ENCODE results near the gene CDC14A.

CDC14A gene, protein sequence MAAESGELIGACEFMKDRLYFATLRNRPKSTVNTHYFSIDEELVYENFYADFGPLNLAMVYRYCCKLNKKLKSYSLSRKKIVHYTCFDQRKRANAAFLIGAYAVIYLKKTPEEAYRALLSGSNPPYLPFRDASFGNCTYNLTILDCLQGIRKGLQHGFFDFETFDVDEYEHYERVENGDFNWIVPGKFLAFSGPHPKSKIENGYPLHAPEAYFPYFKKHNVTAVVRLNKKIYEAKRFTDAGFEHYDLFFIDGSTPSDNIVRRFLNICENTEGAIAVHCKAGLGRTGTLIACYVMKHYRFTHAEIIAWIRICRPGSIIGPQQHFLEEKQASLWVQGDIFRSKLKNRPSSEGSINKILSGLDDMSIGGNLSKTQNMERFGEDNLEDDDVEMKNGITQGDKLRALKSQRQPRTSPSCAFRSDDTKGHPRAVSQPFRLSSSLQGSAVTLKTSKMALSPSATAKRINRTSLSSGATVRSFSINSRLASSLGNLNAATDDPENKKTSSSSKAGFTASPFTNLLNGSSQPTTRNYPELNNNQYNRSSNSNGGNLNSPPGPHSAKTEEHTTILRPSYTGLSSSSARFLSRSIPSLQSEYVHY
- long read RNA-seq, full-length matches to known transcripts = 12 of 15 reads
- long read RNA-seq, partial matches to known transcripts = 1 of 15 reads
- long read RNA-seq, other reads (novel, unspliced or antisense) = 2 of 15 reads

DNA sequence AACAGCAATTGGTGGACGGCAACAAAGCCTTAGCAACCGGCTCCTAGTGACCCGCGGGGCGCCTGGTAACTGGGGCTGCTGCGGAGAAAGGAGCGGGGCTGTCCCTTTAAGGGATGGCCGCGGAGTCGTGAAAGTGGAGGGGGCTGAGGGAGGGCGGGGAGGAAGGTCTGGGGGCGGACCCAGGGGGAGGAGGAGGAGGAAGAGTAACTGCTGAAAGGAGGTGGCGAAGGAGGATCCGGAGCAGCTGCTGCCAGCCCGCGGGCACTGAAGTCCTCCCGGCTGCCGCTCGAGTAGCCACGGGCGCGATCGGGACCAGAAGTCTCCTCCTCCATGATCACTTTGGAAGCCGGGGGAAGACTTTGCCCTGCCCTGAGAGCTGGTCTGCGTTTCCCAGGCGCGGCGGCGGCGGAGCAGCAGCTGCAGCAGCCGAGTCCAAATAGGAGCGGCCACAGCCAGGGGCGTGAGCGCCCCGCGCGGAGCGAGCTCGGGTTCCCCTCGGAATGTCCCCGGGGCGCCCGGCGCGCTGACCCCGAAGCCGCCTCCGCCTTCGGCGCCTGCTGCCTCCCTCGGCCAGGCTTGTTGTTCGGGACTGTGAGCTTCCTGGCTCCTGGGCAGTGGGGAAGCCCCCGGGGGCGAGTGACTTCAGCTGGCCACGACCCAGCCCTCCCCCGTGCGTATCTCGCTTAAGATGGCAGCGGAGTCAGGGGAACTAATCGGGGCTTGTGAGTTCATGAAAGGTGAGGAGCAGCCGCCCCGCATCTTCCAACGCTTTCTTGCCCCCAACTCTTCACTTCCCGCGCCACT is at the start of gene CDC14A:
TSS of gene CDC14A (plus strand) at position 240 of the 804 bp plus-strand sequence. CDS start at position 689, 449 bp downstream.
- peak; percentile 74 to 93 for DNase-seq (ENCODE audit: low read depth in 1 of 2, low spot score in 1 of 2)
- Histone ChIP-seq H3K4me3 (replicated peaks; ENCODE audit: insufficient read depth, low read length) (peak within 1 kb of the TSS; percentile 94), H3K27ac (replicated peaks) (peak within 1 kb of the TSS; percentile 83), H3K27me3 (ENCODE audit: insufficient read depth, poor library complexity, severe bottlenecking) (no peaks in the 10 kb centered on the region)
- TF ChIP-seq GABPA (IDR thresholded peaks at IDR 0.05; ENCODE audit: low read depth) = no peak
- TF ChIP-seq SPI1 (IDR thresholded peaks at IDR 0.05; ENCODE audit: borderline replicate concordance, low read depth) = no peak
- peak; percentile 26 for TF ChIP-seq REST (IDR thresholded peaks at IDR 0.05; ENCODE audit: insufficient replicate concordance, low read depth)
- TF ChIP-seq POLR2AphosphoS5 (IDR thresholded peaks at IDR 0.05; ENCODE audit: low read depth) = peak; percentile 68
- TF ChIP-seq CTCF (IDR thresholded peaks at IDR 0.05; ENCODE audit: insufficient read depth, low read length) = no peak

DNA sequence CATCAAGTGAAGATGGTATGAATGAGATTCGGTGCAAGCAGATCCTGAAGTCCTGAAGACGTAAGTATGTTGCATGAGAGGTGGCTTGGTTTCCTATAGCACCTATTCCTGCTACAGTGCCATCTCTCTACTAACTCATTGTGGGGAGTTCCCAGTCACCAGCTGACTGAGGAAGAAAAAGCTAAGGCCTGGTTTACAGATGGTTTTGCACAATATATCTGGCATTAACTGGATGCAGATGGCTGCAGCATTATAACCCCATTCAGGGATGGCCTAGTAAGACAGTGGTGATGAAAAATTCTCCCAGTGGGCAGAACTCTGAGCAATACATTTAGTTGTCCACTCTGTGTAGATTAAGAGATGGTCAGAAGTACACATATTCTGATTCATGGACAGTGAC is 49.6 kb upstream of the CDC14A start:
- H3K27me3 ChIP-seq (ENCODE audit: insufficient read depth, poor library complexity, severe bottlenecking) = no peaks in the 10 kb centered on the region
- H3K27ac ChIP-seq (replicated peaks) = no peak overlapping the region
- no peak for DNase-seq (ENCODE audit: low read depth in 1 of 2, low spot score in 1 of 2)
- TF ChIP-seq GABPA (IDR thresholded peaks at IDR 0.05; ENCODE audit: low read depth) = no peak
- no peak for TF ChIP-seq POLR2AphosphoS5 (IDR thresholded peaks at IDR 0.05; ENCODE audit: low read depth)
- no peak for TF ChIP-seq REST (IDR thresholded peaks at IDR 0.05; ENCODE audit: insufficient replicate concordance, low read depth)
- TF ChIP-seq SPI1 (IDR thresholded peaks at IDR 0.05; ENCODE audit: borderline replicate concordance, low read depth) = no peak
- no peak for TF ChIP-seq CTCF (IDR thresholded peaks at IDR 0.05; ENCODE audit: insufficient read depth, low read length)
- no peak overlapping the region for H3K4me3 ChIP-seq (replicated peaks; ENCODE audit: insufficient read depth, low read length)

GRCh38 chr1:100304227-100304626 is 48.1 kb upstream of the CDC14A start:
- DNase-seq (ENCODE audit: low read depth in 1 of 2, low spot score in 1 of 2) = no peak
- TF ChIP-seq POLR2AphosphoS5 (IDR thresholded peaks at IDR 0.05; ENCODE audit: low read depth) (no peak), CTCF (IDR thresholded peaks at IDR 0.05; ENCODE audit: insufficient read depth, low read length) (no peak), REST (IDR thresholded peaks at IDR 0.05; ENCODE audit: insufficient replicate concordance, low read depth) (no peak), SPI1 (IDR thresholded peaks at IDR 0.05; ENCODE audit: borderline replicate concordance, low read depth) (no peak), GABPA (IDR thresholded peaks at IDR 0.05; ENCODE audit: low read depth) (no peak)
- Histone ChIP-seq H3K27ac (replicated peaks) (no peak overlapping the region), H3K4me3 (replicated peaks; ENCODE audit: insufficient read depth, low read length) (no peak overlapping the region), H3K27me3 (ENCODE audit: insufficient read depth, poor library complexity, severe bottlenecking) (no peaks in the 10 kb centered on the region)
